Stimulated activated CD4-positive, alpha-beta T cell treated with anti-CD3 and anti-CD28 coated beads, Interleukin-1b, Interleukin-23, amount 100 ng/mL, for 24 hours (primary cell): ENCODE data around the gene PSMA3.

Experiments used
- DNase-seq, 4 experiments: peaks; one replicate each; pipeline ENCODE4 v3.0.0-alpha.2; 2020; ENCODE audit warnings: low read depth in 4 of 4, low spot score in 1 of 4

The PSMA3 gene

GRCh38 chr14:58270628-58271027 is 26.0 kb downstream of the PSMA3 start:
- no peak for DNase-seq

- no peak for DNase-seq
Observed at GRCh38 chr14:58272588-58273372, 28.1 kb downstream of the PSMA3 start.

- DNase-seq, result no peak
Observed at GRCh38 chr14:58274881-58275280, 30.2 kb downstream of the PSMA3 start.

GRCh38 chr14:58275527-58276190 is 31.0 kb downstream of the PSMA3 start:
- no peak for DNase-seq

- no peak for DNase-seq
Observed at GRCh38 chr14:58276208-58276607, 31.6 kb downstream of the PSMA3 start.

- no peak for DNase-seq
Observed at GRCh38 chr14:58278177-58278576, 33.5 kb downstream of the PSMA3 start.

GRCh38 chr14:58280954-58281787 is 36.5 kb downstream of the PSMA3 start:
- no peak for DNase-seq

- DNase-seq, result no peak
Observed at GRCh38 chr14:58281969-58282368, 37.3 kb downstream of the PSMA3 start.

- no peak for DNase-seq
Observed at GRCh38 chr14:58282925-58283593, 38.4 kb downstream of the PSMA3 start.

GRCh38 chr14:58283730-58284129 is 39.1 kb downstream of the PSMA3 start:
- no peak for DNase-seq

GRCh38 chr14:58285132-58285531 is 40.5 kb downstream of the PSMA3 start:
- no peak for DNase-seq

- no peak for DNase-seq
Observed at GRCh38 chr14:58287607-58288042, 43.0 kb downstream of the PSMA3 start.

- DNase-seq, result no peak
Observed at GRCh38 chr14:58288106-58288792, 43.6 kb downstream of the PSMA3 start.

- DNase-seq, result no peak
Observed at GRCh38 chr14:58291646-58292045, 47.0 kb downstream of the PSMA3 start.

GRCh38 chr14:58292187-58292586 is 47.5 kb downstream of the PSMA3 start:
- no peak for DNase-seq

GRCh38 chr14:58294201-58294600 is 49.6 kb downstream of the PSMA3 start:
- DNase-seq, result no peak

- no peak for DNase-seq
Observed at GRCh38 chr14:58296726-58297125, 52.1 kb downstream of the PSMA3 start.

- no peak for DNase-seq
Observed at GRCh38 chr14:58297412-58297761, 52.7 kb downstream of the PSMA3 start.

GRCh38 chr14:58297762-58298476 is 53.3 kb downstream of the PSMA3 start:
- DNase-seq, result peak; percentile 90 to 97 (median 93)
